GM18907 (cell line): Measurements from ENCODE around the gene METTL17.

ENCODE experiments used
- ATAC-seq: cut with Tn5 transposase; IDR thresholded peaks from one replicate; pipeline ENCODE4 v1.9.1; 2021; ENCODE audit warnings: mild to moderate bottlenecking, moderate library complexity; ENCODE audit not compliant: unreplicated experiment

The METTL17 gene

DNA sequence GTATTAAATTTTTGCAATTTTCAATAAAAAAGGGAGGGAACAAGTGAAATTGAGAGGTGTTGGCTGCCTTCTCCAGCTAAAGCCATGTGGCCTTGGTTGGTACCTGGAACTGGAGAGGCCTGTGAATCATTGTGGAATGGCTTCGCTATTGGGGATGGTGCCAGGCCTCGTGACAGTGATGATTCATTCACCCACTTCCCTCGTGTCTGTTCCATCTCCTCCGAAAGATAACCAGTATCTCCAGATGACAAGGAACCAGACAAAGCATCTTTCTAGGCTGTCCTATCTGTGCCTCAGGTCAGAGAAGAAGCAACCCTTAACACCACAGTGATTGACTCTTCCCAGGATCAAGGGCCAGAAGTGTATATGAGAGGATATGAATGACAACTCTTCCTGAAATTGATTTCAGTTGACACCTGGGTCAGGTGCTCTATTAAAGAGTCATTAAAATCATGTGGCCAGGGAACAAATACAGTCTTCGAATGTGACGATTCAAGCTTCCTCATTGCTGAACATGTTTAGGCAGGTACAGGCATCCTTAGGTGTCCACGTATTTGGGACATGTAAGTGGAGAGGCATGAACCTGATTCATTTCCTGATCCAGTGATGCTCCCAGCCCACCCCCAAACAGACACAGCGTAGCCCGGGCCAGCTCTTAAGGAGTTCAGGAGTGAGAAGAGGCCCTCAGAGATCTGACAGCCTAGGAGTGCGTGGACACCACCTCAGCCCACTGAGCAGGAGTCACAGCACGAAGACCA lies 52.1 kb downstream of the METTL17 start, which contains the start of gene RNASE7:
RNASE7 (plus strand) TSS at position 687 of the 758 bp plus-strand sequence. CDS start 631 bp downstream, outside the sequence.
- ATAC-seq = no peak

- ATAC-seq = no peak
Observed at GRCh38 chr14:21042918-21043317, 53.1 kb downstream of the METTL17 start.

DNA sequence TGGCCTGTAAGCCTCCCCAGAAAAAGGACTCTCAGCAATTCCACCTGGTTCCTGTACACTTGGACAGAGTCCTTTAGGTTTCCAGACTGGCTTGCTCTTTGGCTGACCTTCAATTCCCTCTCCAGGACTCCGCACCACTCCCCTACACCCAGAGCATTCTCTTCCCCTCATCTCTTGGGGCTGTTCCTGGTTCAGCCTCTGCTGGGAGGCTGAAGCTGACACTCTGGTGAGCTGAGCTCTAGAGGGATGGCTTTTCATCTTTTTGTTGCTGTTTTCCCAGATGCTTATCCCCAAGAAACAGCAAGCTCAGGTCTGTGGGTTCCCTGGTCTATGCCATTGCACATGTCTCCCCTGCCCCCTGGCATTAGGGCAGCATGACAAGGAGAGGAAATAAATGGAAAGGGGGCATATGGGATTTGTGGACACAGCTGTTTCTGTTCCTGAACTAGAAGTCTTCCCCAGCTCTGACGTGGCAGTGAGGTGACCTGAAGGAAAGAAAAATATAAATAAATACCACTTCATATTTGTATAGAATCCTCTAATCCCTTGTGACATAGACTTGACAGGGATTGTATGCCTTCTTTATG lies 53.7 kb downstream of the METTL17 start:
- ATAC-seq = no peak

- ATAC-seq = no peak
Observed at GRCh38 chr14:21043974-21044618, 54.3 kb downstream of the METTL17 start.
